ENCODE measurements around the gene IDS.
"Not testable (repeated sequence)": the region's sequence is repeated elsewhere in the genome, so short reads cannot be mapped to it uniquely, and the experiment has no call there.

IDS gene, protein sequence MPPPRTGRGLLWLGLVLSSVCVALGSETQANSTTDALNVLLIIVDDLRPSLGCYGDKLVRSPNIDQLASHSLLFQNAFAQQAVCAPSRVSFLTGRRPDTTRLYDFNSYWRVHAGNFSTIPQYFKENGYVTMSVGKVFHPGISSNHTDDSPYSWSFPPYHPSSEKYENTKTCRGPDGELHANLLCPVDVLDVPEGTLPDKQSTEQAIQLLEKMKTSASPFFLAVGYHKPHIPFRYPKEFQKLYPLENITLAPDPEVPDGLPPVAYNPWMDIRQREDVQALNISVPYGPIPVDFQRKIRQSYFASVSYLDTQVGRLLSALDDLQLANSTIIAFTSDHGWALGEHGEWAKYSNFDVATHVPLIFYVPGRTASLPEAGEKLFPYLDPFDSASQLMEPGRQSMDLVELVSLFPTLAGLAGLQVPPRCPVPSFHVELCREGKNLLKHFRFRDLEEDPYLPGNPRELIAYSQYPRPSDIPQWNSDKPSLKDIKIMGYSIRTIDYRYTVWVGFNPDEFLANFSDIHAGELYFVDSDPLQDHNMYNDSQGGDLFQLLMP

DNA sequence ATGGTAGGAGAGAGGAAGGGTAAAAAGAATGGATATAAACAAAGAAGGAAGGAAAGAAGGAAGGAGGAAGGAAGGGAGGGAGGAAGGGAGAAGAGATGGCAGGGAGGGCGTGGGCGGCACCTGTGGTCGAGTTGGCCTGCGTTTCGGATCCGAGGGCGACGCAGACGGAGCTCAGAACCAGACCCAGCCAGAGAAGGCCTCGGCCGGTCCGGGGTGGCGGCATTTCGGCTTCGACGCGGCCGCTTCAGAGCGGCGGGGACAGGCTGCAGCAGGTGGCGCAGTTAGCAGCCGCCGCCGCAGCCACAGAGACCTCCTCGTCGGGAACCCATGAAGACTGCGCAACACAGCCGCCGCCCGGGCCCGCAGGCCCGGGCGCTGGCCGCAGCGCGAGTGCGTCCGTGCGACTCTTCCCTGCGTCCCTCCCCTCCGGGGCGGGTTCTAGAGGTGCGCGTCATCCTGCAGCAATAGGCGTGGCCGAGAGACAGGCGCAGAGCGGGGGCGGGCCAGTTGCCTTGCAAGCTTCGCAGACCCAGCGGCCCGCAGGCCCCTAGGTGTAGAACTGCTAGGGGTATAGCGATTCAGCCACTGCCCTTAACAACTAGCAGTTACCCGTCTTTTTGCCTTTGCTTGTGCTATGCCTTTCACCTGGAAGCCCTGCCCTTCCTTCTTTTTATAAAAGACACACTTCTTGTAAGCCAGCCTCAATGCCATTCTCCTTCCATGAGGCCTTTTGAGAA, at the start of gene IDS:
IDS (minus strand) TSS at position 392 of the 737 bp plus-strand sequence; CDS start at position 223, 169 bp downstream.
- DNase-seq, result peak; percentile 37

DNA sequence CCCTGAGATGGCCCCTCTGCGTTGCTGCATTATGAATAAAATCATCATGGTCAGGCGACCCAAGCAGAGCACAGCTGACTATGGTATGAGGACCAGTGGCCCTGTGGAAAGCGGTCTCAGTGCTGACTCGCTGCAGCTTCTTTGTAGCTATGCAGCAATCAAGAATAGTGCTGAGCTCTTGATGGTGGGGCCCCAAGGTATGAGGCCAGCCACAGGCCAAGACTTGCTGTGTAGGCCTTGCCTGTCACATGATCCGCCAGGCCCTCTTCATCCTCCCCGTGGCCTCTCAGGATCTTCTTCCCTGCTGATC, 46.8 kb upstream of the IDS start:
- DNase-seq, result not testable (repeated sequence)

DNA sequence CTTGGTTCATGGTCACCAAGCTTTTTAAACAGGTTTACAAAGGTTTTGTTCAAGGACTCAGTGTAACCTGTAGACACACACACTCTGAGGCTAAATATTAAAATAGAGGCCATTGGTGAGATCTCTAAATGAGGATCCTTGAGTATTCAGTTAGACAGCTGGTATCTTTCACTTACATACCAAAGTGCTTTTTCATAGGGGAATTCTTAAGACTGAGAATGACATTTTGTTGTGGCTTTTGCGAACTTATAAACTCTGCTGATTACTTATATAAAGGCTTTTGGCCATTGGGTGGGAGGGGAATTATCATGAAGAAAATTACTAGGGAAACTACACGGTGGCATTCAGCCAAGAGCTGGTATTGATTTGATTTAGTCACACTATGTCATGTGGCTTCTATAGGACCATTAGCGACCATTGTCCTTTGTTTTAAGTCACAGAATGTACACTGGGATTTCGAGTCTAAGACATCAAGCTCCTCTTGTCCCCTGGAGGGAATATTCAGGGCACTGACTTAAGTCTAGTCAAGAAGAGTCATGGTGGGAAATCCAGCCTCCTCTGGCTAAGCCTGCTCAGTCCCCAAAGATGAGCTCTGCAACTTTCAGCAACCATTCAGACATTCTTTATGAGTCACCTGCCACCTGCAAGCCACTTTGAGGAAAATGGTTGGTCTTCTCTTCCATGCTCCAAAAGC, 46.3 kb upstream of the IDS start:
- DNase-seq, result not testable (repeated sequence)

DNA sequence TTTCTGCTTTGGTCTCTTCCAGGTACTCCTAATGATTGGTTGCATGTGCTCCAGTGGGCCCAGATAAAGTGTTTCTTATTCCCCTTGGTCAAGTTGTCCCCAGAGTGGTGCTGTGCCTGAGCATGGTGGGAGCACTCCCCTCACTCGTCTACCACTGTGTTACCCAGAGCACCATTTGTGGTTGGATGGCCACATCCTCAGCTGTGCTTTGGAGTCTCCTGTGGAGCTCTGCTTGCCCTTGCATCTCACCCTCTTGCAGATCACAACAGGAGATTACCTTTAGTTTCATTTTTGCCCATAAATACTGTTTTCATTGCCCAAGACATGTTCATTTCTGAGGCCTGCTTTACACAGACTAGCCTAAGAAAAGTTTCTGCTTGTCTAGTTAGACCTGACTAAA, 45.3 kb upstream of the IDS start:
- not testable (repeated sequence) for DNase-seq

DNA sequence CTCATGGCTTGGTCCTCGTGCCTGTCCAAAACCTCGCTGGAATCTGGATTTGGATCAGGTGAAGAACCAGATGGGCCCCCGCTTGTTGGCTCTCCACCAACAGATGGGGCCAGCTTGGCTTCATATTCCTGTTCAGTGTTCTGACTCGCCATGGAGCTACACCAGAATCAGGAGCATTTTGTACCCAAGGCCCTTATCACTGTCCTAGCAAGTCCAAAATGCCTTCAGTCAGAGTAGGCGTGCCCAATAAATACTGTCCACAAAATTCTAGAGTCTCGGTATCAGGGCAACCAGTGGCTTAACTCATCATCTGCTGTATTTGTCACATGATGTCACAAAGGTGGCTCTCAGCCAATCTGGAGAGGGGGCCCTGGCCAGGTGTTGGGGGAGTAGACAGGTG, 44.6 kb upstream of the IDS start, which contains the start of gene HSFX3:
HSFX3 (minus strand) TSS at position 224 of the 400 bp plus-strand sequence; CDS start at position 152, 72 bp downstream.
- not testable (repeated sequence) for DNase-seq

DNA sequence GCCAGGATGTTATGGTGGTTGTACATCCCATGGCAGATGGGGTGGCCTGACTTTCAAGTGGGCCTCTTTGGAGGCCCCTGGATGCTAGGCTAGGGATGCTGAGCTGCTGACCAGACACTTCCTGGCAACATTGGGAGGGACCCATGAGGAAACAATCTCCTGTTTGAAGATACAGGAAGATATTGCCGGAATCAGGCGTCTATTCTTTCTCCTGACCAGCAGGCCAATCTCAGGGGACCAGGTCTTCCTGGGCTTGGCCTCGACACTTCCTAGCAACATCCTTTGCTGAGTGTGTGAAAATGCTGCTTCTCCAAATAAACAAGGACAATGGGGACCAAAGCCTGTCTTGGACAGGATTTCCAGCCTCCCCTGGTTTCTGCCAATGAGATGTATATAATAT, 42.7 kb upstream of the IDS start:
- DNase-seq, result not testable (repeated sequence)

DNA sequence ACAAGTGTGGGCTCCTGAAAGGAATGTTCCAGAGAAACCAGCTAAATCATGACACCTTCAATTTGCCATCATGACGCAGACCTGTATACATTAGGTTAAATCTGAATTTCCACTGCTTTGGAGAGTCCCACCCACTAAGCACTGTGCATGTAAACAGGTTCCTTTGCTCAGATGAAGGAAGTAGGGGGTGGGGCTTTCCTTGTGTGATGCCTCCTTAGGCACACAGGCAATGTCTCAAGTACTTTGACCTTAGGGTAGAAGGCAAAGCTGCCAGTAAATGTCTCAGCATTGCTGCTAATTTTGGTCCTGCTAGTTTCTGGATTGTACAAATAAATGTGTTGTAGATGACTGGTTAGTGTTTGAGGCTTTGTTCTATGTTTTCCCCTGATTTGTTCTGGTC, 41.9 kb upstream of the IDS start:
- not testable (repeated sequence) for DNase-seq

DNA sequence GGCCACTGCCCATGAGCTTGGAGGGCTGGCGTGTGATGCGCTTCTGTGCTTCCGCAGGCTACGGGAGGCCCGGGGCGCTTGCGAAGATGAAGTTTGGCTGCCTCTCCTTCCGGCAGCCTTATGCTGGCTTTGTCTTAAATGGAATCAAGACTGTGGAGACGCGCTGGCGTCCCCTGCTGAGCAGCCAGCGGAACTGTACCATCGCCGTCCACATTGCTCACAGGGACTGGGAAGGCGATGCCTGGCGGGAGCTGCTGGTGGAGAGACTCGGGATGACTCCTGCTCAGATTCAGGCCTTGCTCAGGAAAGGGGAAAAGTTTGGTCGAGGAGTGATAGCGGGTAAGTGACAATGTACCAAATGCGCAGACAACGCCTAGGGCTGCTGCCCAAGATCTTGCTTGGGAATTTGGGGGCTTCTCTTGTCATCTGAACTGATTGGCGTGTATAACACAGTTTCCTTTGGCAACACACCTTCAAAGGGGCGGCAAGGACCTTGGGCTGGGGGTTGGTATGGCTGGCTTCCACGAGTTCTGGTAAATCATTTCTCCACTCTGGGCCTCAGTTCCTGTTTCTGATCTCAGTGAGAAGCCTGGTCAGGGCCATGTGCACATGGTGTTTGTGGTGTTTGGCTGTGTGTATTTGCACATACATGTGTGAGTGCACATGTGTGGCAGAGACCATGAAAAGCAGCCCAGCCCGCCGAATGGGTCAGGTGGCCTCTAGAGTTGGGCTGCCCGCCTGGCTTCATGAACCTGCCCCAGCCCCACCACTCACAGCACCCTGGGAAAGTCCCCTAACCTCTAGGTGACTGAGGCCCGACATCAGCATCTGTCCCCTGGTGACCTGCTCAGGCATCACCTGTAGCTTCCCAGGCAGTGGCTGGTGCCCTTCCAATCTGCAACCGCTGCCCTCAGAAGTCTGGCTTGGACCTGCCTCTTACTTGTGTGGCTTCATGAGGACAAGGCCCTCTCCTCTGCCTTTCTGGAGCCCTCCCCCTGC, 40.7 kb upstream of the IDS start:
- DNase-seq, result not testable (repeated sequence)

DNA sequence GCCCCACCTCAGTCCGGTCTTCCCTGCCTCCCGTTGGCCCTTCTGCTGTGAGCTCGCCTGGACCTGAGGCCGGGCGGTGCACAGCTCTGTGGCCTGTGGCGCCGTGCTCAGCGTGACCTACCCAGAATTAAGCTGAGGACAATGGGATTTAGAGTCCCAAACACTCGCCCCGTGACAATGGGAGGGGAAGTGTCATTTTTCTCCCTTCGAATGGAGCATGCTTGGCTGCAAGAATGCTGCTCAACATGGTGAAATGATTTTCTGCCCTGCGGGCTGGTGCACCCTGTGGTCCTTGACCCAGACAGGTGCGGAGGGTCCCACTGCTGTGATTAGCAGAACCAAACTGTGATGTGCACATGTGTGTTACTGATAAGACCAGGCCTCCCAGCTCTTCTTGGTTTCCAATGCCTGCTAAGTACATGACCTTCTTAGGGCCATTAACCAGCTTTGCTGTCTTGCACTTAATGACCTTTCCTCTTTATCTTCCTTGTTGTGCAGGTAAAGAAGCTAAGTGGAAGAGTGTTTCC, 36.5 kb upstream of the IDS start:
- DNase-seq, result no peak

DNA sequence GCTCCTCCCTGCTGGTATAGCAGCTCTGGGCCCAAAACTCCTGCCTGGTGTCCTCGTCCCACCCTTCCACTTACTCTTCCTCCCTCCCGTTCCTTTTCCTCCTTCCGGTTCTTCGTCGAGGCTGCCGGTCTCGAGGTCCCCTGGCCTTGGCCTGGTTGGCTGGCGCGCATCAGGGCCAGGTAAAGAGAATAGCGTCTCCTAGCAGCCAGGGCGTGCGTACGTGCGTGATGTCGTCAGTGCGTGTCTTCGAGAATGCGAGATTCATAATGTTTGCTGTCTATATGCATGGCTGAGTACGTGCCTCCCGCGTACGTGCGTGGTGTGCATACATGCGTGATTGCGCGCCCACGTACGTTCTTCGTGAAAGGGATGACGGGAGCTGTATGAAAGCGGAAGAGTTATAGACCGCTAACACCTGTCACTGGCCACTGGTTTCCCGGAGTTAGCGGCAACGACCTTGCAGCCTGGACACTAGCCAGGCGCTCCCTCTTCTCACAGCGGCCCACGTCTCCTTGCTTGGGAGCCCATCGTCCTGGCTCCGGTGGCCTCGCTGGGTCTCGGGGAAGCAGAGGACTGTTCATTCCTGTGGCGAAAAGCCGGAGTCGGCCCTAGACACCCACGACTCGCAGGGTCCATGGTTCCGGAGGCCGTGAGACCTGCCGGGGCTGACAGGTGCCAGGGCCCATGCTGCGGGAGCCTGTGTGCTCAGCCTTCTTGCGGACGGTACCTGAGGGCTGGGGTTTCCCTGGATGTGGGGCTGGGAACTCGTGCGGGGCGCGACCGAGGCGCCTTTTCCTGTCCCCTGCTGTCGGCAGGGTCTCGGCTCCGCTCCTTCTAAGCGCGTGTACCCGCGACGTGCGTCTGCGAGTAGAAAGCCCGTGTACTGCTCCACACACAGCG, 35.8 kb upstream of the IDS start, which contains the start of gene EOLA1:
EOLA1 (plus strand) TSS at position 392 of the 900 bp plus-strand sequence. CDS start 4,619 bp downstream, outside the sequence.
- DNase-seq, result peak; percentile 85

DNA sequence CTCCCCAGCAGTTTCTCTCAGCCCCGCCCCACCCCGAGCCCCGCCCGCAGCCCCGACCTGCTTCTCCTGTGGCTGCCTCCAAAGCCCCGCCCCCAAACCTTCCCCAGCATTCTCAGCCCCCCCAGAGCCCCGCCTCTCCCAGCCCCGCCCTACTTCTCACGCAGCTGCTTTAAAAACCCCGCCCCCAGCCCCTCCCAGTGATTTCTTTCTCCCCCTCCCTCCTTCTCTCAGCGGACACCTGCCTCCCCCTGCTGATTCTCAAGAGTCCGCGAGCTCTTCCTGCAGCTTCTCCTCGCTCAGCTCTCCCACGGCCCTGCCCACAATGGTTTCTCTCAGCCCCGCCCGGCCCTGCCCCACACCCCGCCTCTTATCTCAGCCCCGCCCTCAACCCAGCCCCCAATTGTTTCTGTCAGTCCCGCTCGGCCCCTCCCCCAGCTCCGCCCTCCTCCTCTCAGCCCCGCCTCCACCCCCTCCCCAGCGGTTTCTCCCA, 35.1 kb upstream of the IDS start:
- DNase-seq, result peak; percentile 88

DNA sequence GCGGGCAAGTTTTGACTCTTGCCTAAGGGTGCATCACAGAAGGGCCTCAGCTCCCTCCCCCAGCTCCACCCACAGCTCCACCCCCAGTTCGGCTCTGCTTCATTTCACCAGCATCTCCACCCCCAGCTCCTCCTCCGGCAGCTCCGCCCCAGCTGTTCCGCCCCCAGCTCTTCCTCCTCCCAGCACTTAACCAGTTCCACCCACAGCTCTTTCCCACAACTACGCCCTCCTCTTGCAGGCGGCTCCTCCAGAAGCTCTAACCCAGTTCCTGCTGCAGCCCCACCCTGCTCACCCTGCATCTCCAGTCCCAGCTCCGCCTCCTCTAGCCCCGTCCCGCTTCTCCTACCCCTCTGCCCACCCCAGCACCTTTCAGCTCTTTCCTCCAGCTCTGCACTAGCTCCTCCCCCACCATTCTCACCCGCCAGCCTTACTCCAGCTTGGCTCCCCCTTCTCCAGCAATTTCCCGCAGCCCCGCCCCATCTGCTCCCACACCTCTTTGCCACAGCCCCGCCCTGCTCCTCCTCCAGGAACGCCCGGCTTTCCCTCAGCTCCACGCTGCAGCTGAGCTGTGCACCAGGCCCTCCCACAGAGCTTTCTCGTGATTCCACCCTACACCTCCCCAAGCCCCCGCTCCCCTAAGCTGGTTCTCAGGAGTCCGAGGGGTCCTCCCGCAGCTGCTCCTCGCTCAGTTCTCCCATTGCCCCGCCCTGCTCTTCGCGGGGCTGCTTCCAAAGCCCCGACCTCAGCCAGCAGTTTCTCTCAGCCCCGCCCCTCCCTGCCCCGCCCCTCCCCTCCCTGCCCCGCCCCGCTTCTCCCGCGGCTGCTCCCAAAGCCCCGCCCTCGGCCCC, 34.4 kb upstream of the IDS start:
- peak; percentile 88 for DNase-seq

DNA sequence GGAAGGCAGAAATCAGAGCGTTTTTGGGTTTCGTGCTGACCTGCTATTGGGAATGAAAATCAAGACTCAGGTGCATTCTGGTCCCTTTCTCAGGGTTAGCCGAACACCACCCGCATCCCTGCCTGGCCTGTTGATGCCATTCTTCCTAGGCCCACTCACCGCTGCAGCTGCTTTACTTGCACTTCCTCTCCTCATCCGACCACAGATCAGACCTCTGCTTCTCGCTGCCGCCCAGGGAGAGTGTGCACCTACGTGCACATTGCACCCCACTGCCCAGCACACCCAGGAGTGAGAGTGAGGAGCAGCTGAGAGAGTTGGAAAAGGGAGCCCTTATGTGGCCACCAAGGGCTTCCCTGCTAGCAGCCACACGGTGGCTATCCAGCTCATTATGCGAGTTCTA, 32.4 kb upstream of the IDS start:
- not testable (repeated sequence) for DNase-seq

DNA sequence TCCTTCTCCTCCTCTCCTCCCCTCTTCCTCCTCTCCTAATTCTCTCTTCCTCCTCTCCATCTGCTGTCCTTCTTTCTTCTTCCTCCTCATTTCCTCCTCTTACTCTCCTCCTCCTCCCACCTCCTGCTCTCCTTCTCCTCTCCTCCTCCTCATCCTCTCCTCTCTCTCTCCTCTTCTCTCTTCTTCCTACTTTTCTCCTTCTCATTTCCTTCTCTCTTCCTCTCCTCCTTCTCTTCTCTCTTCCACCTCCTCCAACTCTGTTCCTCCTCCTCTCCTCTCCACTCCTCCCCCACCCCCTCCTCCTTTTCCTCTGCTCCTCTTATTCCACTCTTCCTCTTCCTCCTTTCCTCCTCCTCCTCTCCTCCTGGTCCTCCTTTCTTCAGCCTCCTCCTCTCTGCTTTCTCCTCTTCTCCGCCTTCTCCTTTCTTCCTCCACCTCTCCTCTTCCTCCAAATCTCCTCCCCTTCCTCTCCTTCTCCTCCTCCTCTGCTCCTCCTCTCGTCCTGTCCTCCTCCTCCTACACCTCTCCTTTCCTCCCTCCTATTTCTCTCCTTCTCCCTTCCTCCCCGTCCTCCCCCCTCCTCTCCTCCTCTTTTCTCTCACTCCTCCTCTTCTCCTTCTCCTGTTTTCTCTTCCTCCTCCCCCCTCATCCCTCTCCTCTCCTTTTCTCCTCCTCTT, 30.0 kb upstream of the IDS start:
- DNase-seq, result not testable (repeated sequence)

DNA sequence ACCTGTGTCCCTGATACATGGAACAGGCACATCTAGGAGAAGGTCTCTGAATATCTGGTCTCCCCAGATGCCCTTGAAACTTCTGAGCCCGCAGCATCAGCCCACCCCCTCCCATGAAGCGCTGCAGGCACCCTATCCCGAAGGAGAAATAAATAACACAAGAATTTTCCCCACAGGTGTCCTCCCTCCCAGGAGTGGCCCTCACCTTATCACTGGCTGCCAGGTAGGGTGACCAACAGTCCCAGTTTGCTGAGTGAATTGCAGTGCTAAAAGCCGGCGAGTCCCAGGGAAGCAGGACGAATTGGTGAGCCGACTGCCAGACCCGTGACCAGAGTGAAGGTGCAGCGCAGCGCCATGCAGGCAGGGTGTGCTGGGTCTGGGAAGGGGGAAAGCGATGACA, 28.9 kb upstream of the IDS start:
- not testable (repeated sequence) for DNase-seq

DNA sequence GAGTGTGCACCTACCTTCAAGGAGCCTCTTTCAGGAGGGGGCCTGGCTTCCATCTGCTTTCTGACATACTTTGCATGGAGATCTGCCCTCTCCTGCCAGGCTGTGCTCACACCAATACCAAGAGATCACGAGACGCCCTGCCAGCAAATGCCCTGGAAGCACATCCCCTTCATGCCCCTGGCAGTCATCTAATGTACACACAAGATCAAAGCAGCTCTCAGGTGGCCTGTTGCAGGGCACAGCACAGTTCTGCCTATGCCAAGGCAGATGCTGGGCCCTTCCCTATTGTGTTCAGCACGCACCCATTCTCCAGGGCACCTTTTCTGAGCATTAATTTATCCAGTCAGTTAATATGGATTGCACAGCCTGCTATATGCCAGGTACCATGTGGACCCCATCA, 27.8 kb upstream of the IDS start:
- not testable (repeated sequence) for DNase-seq

DNA sequence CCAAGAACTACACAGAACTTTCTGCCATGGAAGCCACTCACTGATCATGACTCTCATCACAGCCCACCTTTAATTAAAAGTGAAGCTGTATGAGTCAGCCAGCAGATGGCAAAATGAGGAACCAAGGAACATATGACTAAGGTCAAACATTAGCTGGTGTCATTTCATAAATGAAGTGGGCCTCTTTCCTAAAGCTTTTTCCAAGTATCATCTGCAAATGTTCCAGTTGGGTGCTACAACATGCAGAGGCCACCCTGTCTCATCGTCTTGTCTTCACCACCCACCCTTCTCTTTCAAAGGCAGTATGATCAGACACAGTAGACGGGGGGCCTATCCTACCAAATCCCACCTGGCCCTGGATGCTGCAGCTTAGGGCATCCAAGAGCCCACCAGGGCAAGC, 26.5 kb upstream of the IDS start:
- DNase-seq, result no peak

DNA sequence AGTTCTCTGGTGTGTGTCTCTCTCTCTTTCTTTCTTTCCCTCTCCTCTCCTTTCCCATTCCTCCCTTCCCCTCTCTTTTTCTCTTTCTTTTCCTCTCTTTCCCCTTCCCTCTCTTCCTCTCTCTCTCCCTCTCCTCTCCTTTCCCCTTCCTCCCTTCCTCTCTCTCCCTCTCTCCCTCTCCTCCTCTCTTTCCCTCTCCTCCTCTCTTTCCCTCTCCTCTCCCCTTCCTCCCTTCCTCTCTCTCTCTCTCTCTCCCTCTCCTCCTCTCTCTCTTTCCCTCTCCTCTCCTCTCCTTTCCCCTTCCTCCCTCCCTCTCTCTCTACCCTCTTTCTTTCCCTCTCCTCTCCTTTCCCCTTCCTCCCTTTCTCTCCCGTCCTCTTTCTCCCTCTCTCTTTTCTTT, 23.3 kb upstream of the IDS start:
- DNase-seq, result no peak

DNA sequence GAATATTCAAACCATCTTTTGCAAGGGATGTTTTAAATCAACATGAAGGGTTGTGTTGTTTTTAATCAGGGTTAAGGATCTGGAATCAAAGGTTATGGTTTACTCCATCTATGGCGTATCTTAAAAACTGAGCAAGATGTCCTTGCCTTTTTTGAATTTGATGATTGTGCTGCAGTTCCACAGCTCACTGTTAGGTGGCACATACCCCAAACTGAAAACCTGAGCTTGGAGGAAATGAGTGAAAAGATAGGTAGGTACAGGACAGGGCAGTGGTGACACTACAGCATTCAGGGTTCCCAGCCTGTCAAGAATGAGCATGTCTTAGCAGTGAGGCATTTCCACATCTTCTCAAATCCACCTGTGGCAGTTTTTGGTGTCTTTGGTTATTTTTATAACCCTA, 22.6 kb upstream of the IDS start:
- peak; percentile 9 for DNase-seq
